Measurements from ENCODE around the gene ESYT2.

DNA sequence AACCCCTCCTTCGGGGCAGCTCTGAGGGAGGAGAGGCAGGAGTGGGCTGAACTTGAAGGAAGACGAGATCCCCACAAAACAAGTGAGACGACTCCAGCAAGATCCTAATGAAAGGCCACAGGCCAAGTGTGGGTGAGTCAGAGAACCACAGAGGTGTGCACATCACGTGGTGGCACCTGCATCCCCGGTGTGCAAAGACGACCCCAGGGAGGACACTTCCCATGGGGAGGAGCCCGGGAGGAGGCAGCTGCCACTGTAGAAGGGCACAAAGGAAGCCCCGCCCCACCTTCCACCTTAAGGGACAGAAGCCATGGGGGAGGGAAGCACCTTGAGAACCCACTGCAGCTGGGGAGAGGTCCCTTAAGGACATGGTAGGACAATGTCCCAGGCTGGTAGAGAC lies 45.7 kb downstream of the ESYT2 start:
- TF ChIP-seq, protein P1, sequence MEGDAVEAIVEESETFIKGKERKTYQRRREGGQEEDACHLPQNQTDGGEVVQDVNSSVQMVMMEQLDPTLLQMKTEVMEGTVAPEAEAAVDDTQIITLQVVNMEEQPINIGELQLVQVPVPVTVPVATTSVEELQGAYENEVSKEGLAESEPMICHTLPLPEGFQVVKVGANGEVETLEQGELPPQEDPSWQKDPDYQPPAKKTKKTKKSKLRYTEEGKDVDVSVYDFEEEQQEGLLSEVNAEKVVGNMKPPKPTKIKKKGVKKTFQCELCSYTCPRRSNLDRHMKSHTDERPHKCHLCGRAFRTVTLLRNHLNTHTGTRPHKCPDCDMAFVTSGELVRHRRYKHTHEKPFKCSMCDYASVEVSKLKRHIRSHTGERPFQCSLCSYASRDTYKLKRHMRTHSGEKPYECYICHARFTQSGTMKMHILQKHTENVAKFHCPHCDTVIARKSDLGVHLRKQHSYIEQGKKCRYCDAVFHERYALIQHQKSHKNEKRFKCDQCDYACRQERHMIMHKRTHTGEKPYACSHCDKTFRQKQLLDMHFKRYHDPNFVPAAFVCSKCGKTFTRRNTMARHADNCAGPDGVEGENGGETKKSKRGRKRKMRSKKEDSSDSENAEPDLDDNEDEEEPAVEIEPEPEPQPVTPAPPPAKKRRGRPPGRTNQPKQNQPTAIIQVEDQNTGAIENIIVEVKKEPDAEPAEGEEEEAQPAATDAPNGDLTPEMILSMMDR (conservative IDR thresholded peaks at IDR 0.05 in 1 of 2, IDR thresholded peaks at IDR 0.05 in 1 of 2; ENCODE audit: extremely low read depth in 1 of 2, insufficient read depth in 1 of 2, low read depth in 1 of 2, low read length in 2 of 2), result no peak
- no peak for TF ChIP-seq EZH2 (IDR thresholded peaks at IDR 0.05; ENCODE audit: borderline replicate concordance, low read length)

Data from mammary epithelial cell (primary cell).